ENCODE results near the gene BHMT2. TPM values are rescaled to one million over a fixed set of nuclear protein-coding genes. Genes with fewer than 3 reads are reported as not detected.

BHMT2 gene
- total RNA-seq, 2 experiments from 2014 or later, result not detected

DNA sequence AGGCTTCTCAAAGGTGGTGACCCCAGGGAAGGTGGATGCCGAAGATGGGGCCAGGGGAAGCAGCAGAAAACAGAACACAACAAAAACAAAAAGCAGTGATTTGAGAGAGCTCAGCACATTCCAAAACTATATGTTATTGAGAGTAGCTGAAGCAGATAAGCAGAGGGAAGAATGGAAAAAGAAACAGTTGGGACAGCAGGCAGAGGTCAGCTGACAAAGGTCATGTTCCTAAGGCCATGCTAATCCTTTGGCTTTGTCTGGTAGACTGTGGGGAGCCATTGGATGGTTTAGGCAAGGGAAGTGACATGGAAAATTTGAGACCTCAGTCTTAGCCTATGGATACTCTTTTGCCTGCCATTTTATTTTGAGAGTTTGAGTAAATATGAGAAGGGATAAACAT, 14.6 kb upstream of the BHMT2 start:
- POLR2A ChIA-PET, result no interaction called here
- TF ChIP-seq, protein P1, sequence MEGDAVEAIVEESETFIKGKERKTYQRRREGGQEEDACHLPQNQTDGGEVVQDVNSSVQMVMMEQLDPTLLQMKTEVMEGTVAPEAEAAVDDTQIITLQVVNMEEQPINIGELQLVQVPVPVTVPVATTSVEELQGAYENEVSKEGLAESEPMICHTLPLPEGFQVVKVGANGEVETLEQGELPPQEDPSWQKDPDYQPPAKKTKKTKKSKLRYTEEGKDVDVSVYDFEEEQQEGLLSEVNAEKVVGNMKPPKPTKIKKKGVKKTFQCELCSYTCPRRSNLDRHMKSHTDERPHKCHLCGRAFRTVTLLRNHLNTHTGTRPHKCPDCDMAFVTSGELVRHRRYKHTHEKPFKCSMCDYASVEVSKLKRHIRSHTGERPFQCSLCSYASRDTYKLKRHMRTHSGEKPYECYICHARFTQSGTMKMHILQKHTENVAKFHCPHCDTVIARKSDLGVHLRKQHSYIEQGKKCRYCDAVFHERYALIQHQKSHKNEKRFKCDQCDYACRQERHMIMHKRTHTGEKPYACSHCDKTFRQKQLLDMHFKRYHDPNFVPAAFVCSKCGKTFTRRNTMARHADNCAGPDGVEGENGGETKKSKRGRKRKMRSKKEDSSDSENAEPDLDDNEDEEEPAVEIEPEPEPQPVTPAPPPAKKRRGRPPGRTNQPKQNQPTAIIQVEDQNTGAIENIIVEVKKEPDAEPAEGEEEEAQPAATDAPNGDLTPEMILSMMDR (IDR thresholded peaks at IDR 0.05), result no peak
- Mint-ChIP-seq H3K27me3 (peaks cover 2% of the 10 kb centered on the region), H3K4me3 (no peak overlapping the region), H3K36me3 (ENCODE audit: low read depth) (no peaks in the 10 kb centered on the region), H3K9me3 (no peaks in the 10 kb centered on the region), H3K4me1 (ENCODE audit: low read depth) (no peaks in the 10 kb centered on the region), H3K27ac (no peak overlapping the region)
- no peak for ATAC-seq
- intact Hi-C loops (cut with micrococcal nuclease), result no loop called here
- DNase-seq, result no peak
- CTCF ChIA-PET, result interaction anchor here (1.0 kb wide), 1 partner anchor 30 kb away, joined by 4 read pairs; no protein-coding TSS in a partner anchor

DNA sequence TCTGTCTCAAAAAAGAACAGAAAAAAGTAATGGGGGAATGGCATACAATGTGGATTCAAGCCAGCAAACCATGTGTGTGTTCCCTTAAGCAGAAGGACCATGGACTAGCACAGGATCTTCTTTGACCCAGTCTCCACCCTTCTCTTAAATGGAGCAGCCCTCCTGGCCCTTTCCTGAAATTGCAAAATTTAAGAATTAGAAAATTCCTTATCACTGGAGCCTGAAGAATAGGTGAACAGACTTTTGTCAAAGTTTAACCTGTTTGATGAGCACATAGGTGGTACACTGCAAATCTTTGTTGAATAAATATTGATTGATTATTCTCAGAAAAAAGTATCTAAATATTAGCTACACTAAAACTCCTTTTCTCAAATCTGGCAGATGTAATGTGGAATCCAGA, 12.7 kb upstream of the BHMT2 start:
- H3K4me1 Mint-ChIP-seq (ENCODE audit: low read depth), result no peaks in the 10 kb centered on the region
- H3K27me3 Mint-ChIP-seq, result peaks cover 2% of the 10 kb centered on the region
- ATAC-seq, result no peak
- H3K27ac Mint-ChIP-seq, result no peak overlapping the region
- CTCF ChIA-PET, result interaction anchor here (1.1 kb wide), 1 partner anchor 32 kb away, joined by 4 read pairs; no protein-coding TSS in a partner anchor
- no peak for DNase-seq
- TF ChIP-seq, protein P1 (IDR thresholded peaks at IDR 0.05), result no peak
- no peaks in the 10 kb centered on the region for H3K9me3 Mint-ChIP-seq
- no peaks in the 10 kb centered on the region for H3K36me3 Mint-ChIP-seq (ENCODE audit: low read depth)
- intact Hi-C loops (cut with micrococcal nuclease), result no loop called here
- H3K4me3 Mint-ChIP-seq, result no peak overlapping the region
- POLR2A ChIA-PET, result no interaction called here

DNA sequence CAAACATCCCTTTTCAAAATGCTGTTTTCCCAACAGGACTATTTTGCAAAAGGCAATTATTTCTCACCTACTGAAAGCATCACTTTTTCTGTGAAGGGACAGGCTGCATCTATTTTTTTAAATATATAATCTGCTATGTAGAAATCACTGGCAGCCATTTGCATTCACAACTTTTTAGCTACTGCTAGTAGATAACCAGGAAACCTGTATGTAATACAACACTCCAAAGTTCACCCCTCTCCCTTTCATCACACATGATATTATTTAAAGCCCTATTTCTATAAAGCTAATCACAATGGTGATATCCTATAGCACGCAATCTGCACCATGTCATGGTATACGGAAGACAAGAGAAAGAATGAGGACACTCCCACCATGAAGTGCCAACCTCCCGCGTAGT, 9.9 kb upstream of the BHMT2 start:
- ChIA-PET POLR2A (interaction anchor here (0.6 kb wide), 1 partner anchor 21 kb away, joined by 3 read pairs; no protein-coding TSS in a partner anchor), CTCF (interaction anchor here (1.9 kb wide), 1 partner anchor 74 kb away, joined by 6 read pairs; no protein-coding TSS in a partner anchor)
- TF ChIP-seq, protein P1 (IDR thresholded peaks at IDR 0.05), result no peak
- Mint-ChIP-seq H3K27me3 (peaks cover 6% of the 10 kb centered on the region), H3K9me3 (no peaks in the 10 kb centered on the region), H3K36me3 (ENCODE audit: low read depth) (no peaks in the 10 kb centered on the region), H3K27ac (no peak overlapping the region), H3K4me1 (ENCODE audit: low read depth) (no peaks in the 10 kb centered on the region), H3K4me3 (no peak overlapping the region)
- intact Hi-C loops (cut with micrococcal nuclease), result no loop called here
- DNase-seq, result no peak
- ATAC-seq, result no peak

DNA sequence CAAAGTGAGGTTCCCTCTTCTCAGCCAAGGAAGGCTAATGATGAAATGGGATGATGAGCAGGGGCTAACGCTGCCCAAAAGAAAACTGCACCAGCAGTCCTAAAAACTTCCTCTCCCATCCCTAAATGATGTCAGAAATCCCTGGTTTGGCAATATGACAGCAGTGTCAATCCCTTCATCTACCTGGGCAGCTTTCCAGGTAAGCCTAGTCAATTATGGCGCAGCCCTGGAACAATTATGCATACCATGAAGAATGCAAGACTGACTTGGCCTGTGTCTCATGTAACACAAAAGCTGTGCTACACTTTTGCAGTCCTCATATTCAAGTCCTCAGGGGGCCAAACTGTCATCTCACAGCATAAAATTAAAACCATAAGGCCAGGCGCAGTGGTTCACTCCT, 7.1 kb upstream of the BHMT2 start:
- POLR2A ChIA-PET, result no interaction called here
- Mint-ChIP-seq H3K9me3 (no peaks in the 10 kb centered on the region), H3K36me3 (ENCODE audit: low read depth) (no peaks in the 10 kb centered on the region), H3K4me3 (no peak overlapping the region), H3K27me3 (peaks cover 10% of the 10 kb centered on the region), H3K27ac (no peak overlapping the region), H3K4me1 (ENCODE audit: low read depth) (no peaks in the 10 kb centered on the region)
- intact Hi-C loops (cut with micrococcal nuclease), result no loop called here
- no peak for DNase-seq
- CTCF ChIA-PET, result interaction anchor here (0.7 kb wide), 1 partner anchor 38 kb away, joined by 4 read pairs; no protein-coding TSS in a partner anchor
- TF ChIP-seq, protein P1 (IDR thresholded peaks at IDR 0.05), result no peak
- ATAC-seq, result no peak

DNA sequence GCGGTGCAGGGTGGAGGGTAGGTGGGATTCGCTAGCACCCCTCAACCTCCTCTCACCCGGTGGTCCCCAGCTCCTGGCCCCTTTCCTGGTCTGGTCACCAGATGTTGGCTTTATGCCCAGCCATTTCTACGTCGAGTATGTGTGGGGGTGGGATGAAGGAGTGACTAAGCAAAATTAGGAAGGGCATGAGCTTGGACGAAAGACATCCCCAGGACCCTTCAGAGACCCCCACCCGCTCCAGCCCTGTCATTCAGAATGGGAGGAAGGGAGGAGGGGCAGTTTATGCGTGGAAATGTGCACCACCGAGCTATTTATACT, 742 bp downstream of the BHMT2 start:
- Mint-ChIP-seq H3K4me1 (ENCODE audit: low read depth) (peaks cover 9% of the 10 kb centered on the region), H3K9me3 (no peaks in the 10 kb centered on the region), H3K27ac (no peak overlapping the region), H3K4me3 (no peak overlapping the region), H3K36me3 (ENCODE audit: low read depth) (no peaks in the 10 kb centered on the region), H3K27me3 (peaks cover 32% of the 10 kb centered on the region)
- ATAC-seq (no peak), DNase-seq (no peak)
- TF ChIP-seq, protein P1 (IDR thresholded peaks at IDR 0.05), result no peak
- ChIA-PET POLR2A (no interaction called here), CTCF (interaction anchor here (1.1 to 1.7 kb wide), 2 partner anchors 45 to 62 kb away, joined by 3 to 4 read pairs; no protein-coding TSS in a partner anchor)
- intact Hi-C loops (cut with micrococcal nuclease), result no loop called here

Measured in activated CD8-positive, alpha-beta T cell treated with anti-CD3 and anti-CD28 coated beads for 36 hours (primary cell).